OCI-LY3 (cell line): Measurements from ENCODE around the gene MS4A15.
"Not testable (repeated sequence)": the region's sequence is repeated elsewhere in the genome, so short reads cannot be mapped to it uniquely, and the experiment has no call there.

Experiments
- H2AFZ ChIP-seq: fragments of 200-600, 300-600 bp; shearing (Covaris generic); 2 replicates; pipeline ENCODE4 v1.6.0; 2014; ENCODE audit warnings: antibody characterized with exemption, low read depth, low read length
- H3K27ac ChIP-seq: fragments of 200-600, 300-600 bp; sonication (generic); 2 replicates; pipeline ENCODE4 v1.5.1; 2014; ENCODE audit warnings: mild to moderate bottlenecking, low read length, moderate library complexity, mixed read lengths
- H3K27me3 ChIP-seq: fragments of 200-600, 300-600 bp; sonication (generic); 2 replicates; pipeline ENCODE4 v1.6.1; 2014; ENCODE audit warnings: low read depth, low read length, mixed read lengths
- H3K36me3 ChIP-seq: fragments of 200-600, 300-600 bp; sonication (generic); replicated peaks from 2 replicates; pipeline ENCODE3; 2014; ENCODE audit warnings: low read depth, low read length, mixed read lengths
- H3K4me1 ChIP-seq: fragments of 300-600, 200-600 bp; sonication (generic); 2 replicates; pipeline ENCODE4 v1.6.1; 2014; ENCODE audit warnings: low read length, mixed read lengths
- H3K4me2 ChIP-seq: fragments of 200-600, 300-600 bp; sonication (generic); 2 replicates; pipeline ENCODE4 v1.6.1; 2014; ENCODE audit warnings: low read length, mixed read lengths
- H3K4me3 ChIP-seq: fragments of 300-600, 200-600 bp; sonication (generic); 2 replicates; pipeline ENCODE4 v1.5.1; 2014; ENCODE audit warnings: antibody characterized with exemption, mild to moderate bottlenecking, low read length, moderate library complexity
- H3K79me2 ChIP-seq: fragments of 300-600, 200-600 bp; shearing (Covaris generic); 2 replicates; pipeline ENCODE4 v1.6.1; 2014; ENCODE audit warnings: mild to moderate bottlenecking, low read length, mixed read lengths
- H3K9ac ChIP-seq: fragments of 300-600, 200-600 bp; shearing (Covaris generic); 2 replicates; pipeline ENCODE4 v1.6.0; 2014; ENCODE audit warnings: mild to moderate bottlenecking, low read length, moderate library complexity
- H3K9me3 ChIP-seq: fragments of 200-600, 300-600 bp; shearing (Covaris generic); 2 replicates; pipeline ENCODE4 v1.6.1; 2014; ENCODE audit warnings: low read length, mixed read lengths; ENCODE audit not compliant: insufficient read depth
- H4K20me1 ChIP-seq: fragments of 200-600, 300-600 bp; sonication (generic); 2 replicates; pipeline ENCODE4 v1.6.1; 2016; ENCODE audit warnings: low read length, mixed read lengths; ENCODE audit not compliant: insufficient read depth
- CTCF ChIP-seq: fragments of 200-600, 300-600 bp; sonication (generic); IDR thresholded peaks from 2 replicates; pipeline ENCODE4 v1.5.1; 2014; ENCODE audit warnings: antibody characterized with exemption, low read length, low read depth
- EZH2phosphoT487 ChIP-seq: fragments of 200-600 bp; shearing (Covaris generic); IDR thresholded peaks from 2 replicates; pipeline ENCODE4 v1.6.1; 2018; ENCODE audit warnings: antibody characterized with exemption, mixed run types, low read depth

Gene MS4A15

GRCh38 chr11:60818057-60818456 lies 61.4 kb downstream of the MS4A15 start:
- Histone ChIP-seq H3K4me1 (peaks cover 3% of the 10 kb centered on the region; the same call in 1 of the 2 replicates), H3K36me3 (no peaks in the 10 kb centered on the region)

GRCh38 chr11:60821827-60822599 lies 65.3 kb downstream of the MS4A15 start:
- TF ChIP-seq CTCF, result no peak
- TF ChIP-seq EZH2phosphoT487, result no peak
- peaks cover under 1% of the 10 kb centered on the region; the same call in 1 of the 2 replicates for H3K9me3 ChIP-seq
- H3K27me3 ChIP-seq, result peaks cover 3% of the 10 kb centered on the region; the same call in 1 of the 2 replicates
- H4K20me1 ChIP-seq, result no peaks in the 10 kb centered on the region
- no peak overlapping the region for H3K9ac ChIP-seq
- H3K79me2 ChIP-seq, result no peaks in the 10 kb centered on the region
- no peaks in the 10 kb centered on the region for H3K36me3 ChIP-seq
- H3K27ac ChIP-seq, result no peak overlapping the region
- H3K4me3 ChIP-seq, result no peak overlapping the region
- peaks cover 3% of the 10 kb centered on the region; the same call in 1 of the 2 replicates for H3K4me1 ChIP-seq
- H3K4me2 ChIP-seq, result no peak overlapping the region
- H2AFZ ChIP-seq, result no peak overlapping the region

More at GRCh38 chr11:60818057-60818456, 61.4 kb downstream of the MS4A15 start:
- Histone ChIP-seq H3K79me2 (no peaks in the 10 kb centered on the region), H3K27me3 (peaks cover 3% of the 10 kb centered on the region; the same call in 1 of the 2 replicates), H3K4me3 (no peak overlapping the region), H3K9ac (no peak overlapping the region), H3K4me2 (no peak overlapping the region), H3K9me3 (peaks cover 9% of the 10 kb centered on the region; the same call in 1 of the 2 replicates), H4K20me1 (no peaks in the 10 kb centered on the region), H3K27ac (no peak overlapping the region), H2AFZ (no peak overlapping the region)
- TF ChIP-seq CTCF (no peak), EZH2phosphoT487 (no peak)

DNA sequence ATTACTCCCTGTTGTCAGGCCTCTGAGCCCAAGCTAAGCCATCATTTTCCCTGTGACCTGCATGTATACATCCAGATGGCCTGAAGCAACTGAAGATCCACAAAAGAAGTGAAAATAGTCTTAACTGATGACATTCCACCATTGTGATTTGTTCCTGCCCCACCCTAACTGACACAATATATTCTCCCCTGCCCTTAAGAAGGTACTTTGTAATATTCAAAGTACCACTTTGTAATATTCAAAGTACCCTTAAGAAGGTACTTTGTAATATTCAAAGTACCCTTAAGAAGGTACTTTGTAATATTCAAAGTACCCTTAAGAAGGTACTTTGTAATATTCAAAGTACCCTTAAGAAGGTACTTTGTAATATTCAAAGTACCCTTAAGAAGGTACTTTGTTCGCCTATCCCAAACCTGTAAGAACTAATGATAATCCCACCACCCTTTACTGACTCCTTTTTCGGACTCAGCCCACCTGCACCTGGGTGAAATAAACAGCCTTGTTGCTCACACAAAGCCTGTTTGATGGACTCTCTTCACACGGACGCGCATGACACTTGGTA lies 67.2 kb downstream of the MS4A15 start:
- H3K4me1 ChIP-seq, H3K9me3 ChIP-seq, H3K9ac ChIP-seq, H4K20me1 ChIP-seq, H3K36me3 ChIP-seq, H3K4me2 ChIP-seq, H3K27me3 ChIP-seq, H2AFZ ChIP-seq, H3K79me2 ChIP-seq, H3K4me3 ChIP-seq, H3K27ac ChIP-seq: not testable (repeated sequence)

DNA sequence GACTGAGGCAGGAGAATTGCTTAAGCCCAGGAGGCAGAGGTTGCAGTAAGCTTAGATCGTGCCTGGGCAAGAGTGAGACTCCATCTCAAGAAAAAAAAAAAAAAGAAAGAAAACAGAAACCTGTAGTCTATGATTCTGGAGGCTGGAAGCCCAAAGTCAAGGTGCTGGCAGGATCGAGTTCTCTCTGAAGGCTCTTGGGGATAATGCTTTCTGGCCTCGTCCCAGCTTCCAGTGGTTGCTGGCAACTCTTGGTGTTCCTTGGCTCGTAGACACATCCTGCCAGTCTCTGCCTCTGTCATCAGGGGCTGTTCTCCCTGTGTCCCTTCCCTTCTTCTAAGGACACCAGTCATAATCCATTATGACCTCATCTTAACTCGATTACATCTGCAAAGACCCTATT lies 68.5 kb downstream of the MS4A15 start:
- TF ChIP-seq CTCF (no peak), EZH2phosphoT487 (no peak)

More for the DNA sequence above, 68.5 kb downstream of the MS4A15 start:
- no peak overlapping the region for H3K27ac ChIP-seq
- H3K4me3 ChIP-seq, result no peak overlapping the region
- no peaks in the 10 kb centered on the region for H4K20me1 ChIP-seq
- H3K27me3 ChIP-seq, result no peaks in the 10 kb centered on the region
- no peaks in the 10 kb centered on the region for H3K79me2 ChIP-seq
- no peak overlapping the region for H3K9ac ChIP-seq
- H3K9me3 ChIP-seq, result no peaks in the 10 kb centered on the region
- H3K4me1 ChIP-seq, result peaks cover 3% of the 10 kb centered on the region; the same call in 1 of the 2 replicates
- H2AFZ ChIP-seq, result no peak overlapping the region
- no peak overlapping the region for H3K4me2 ChIP-seq
- H3K36me3 ChIP-seq, result no peaks in the 10 kb centered on the region
